GM12875 (cell line): Measurements from ENCODE around the gene TRMT61A.
A peak's percentile ranks its signal among the peaks of the same experiment; 100 is the strongest.

Source experiments
- H3K4me3 ChIP-seq: one replicate; pipeline ENCODE4 v1.5.1; 2011; ENCODE audit warnings: low read depth, low read length, control low read depth
- CTCF ChIP-seq: IDR thresholded peaks from 2 replicates; pipeline ENCODE4 v1.5.1; 2011; ENCODE audit warnings: low read depth, mild to moderate bottlenecking, control low read depth, inconsistent platforms, low read length, moderate library complexity, borderline replicate concordance; ENCODE audit not compliant: insufficient read depth

Gene TRMT61A

GRCh38 chr14:103516426-103517173 lies 12.4 kb upstream of the TRMT61A start:
- H3K4me3 ChIP-seq, result no peak overlapping the region
- no peak for TF ChIP-seq CTCF

- no peak overlapping the region for H3K4me3 ChIP-seq
- no peak for TF ChIP-seq CTCF
Measured at GRCh38 chr14:103517174-103517566, 11.8 kb upstream of the TRMT61A start.

GRCh38 chr14:103517721-103518421 lies 11.1 kb upstream of the TRMT61A start:
- TF ChIP-seq CTCF, result no peak
- no peak overlapping the region for H3K4me3 ChIP-seq

- no peak overlapping the region for H3K4me3 ChIP-seq
- TF ChIP-seq CTCF, result peak; percentile 97
Measured at GRCh38 chr14:103518422-103519042, 10.5 kb upstream of the TRMT61A start.

- no peak for TF ChIP-seq CTCF
- no peak overlapping the region for H3K4me3 ChIP-seq
Measured at GRCh38 chr14:103519043-103519836, 9.8 kb upstream of the TRMT61A start.

- no peak overlapping the region for H3K4me3 ChIP-seq
Measured at GRCh38 chr14:103519837-103520212, 9.2 kb upstream of the TRMT61A start.

More at GRCh38 chr14:103519837-103520212, 9.2 kb upstream of the TRMT61A start:
- TF ChIP-seq CTCF, result no peak
